A549 treated with AZD9567 at 1 μM for 4 hours (cell line): ENCODE data around the gene FGD3. TPM values are rescaled to one million over a fixed set of nuclear protein-coding genes. Genes with fewer than 3 reads are reported as not detected.

Source experiments
- total RNA-seq: library from RNA; stranded (reverse); fragments of 200-300 nt; extraction: Qiagen RNA extraction; gene quantifications from 5 replicates; pipeline ENCODE4 v1.2.3, GENCODE V29; 2022; ENCODE audit not compliant: insufficient read depth

The FGD3 gene
- total RNA-seq, result 0.10 to 0.20 TPM (median 0.16 TPM) in 4 of 5 replicates, not detected in the other

DNA sequence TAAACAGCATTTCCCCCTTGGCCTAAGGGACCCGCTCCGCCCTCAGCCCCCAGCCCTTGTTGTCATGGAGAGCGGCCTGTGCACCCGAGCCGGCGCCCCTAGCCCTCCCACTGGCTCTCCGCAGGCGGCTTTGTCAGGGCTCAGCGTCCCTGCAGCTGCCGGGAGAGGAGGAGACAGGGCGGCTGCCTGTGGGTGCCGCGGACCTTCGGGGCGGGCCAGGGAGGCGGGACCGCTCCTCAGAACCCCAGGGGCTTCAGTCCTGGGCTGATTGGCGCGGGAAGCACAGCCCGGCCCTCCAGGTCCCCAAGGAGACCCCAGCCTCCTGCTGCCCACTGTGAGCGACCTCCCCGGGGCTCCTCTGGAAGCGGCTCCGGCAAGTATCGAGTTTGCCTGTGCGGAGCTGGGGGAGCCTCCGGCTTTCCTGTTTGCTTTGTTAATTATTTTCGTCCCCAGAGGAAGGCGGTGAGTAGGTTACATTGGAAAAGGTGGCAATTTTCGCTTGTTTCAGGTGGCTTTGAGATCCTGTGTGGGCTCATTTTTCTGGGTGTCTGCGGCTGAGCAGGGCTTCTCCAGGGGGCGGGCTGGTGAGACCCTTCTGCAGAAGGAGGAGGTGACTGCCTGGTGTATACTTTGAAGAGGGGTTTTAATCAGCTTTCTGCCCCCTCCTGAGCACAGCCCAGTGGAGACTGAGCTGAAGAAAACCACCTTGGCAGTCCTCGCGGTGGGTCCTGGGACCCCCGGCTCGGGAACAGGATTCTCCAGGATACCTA lies at the start of gene FGD3:
TSS of gene FGD3 (plus strand) at position 256 of the 770 bp plus-strand sequence. CDS start 28,734 bp downstream, outside the sequence.

DNA sequence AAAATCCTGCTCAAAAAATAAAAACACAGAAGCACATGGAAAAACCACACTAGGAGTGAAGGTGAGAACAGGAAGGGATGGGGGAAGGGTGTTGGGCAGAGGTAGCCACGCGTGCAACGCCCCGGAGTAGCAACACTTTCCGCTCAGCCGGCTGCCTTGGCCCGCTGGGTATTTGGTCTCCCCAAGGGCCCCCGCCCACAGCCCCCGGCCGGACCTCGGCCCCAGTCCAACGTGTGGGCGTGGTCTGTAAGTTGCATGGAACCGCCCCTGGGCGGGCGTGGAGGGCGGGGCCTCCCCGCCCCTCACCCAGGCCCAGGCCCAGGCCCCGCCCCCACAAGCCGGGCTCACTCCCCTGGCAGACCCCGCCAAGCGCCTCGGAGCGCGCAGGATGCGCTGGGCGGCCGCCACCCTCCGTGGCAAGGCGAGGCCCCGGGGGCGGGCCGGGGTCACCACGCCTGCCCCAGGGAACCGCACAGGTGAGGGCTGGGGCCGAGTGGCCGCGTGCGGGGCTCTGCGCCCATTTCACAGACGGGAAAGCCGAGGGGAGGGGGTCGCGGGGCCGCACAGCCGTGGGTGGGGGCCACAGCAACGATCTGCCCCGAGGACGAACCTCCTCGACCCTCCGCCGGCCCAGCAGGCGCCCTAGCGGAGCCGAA lies 111.2 kb downstream of the FGD3 start, which contains the start of gene SUSD3:
TSS of gene SUSD3 (plus strand) at position 347 of the 656 bp plus-strand sequence. CDS start at position 389, 42 bp downstream.

Other genes with a start within 250 kb of the FGD3 start
- 30.8 to 38.1 TPM (median 34.3 TPM) in 5 replicates for gene BICD2, start 182.7 kb upstream of the FGD3 start, total RNA-seq
- gene ZNF484, start 69.5 kb upstream of the FGD3 start, total RNA-seq, result 1.9 to 3.7 TPM (median 2.0 TPM) in 5 replicates
- gene SUSD3, start 111.2 kb downstream of the FGD3 start, total RNA-seq, result 0.54 to 0.96 TPM (median 0.89 TPM) in 4 of 5 replicates, not detected in the other
- 53.9 to 68.3 TPM (median 63.4 TPM) in 5 replicates for gene CARD19, start 148.7 kb downstream of the FGD3 start, total RNA-seq
- 55.3 to 102 TPM (median 77.8 TPM) in 5 replicates for gene NINJ1, start 186.7 kb downstream of the FGD3 start, total RNA-seq
- 5.7 to 8.6 TPM (median 6.4 TPM) in 5 replicates for gene WNK2, start 236.6 kb downstream of the FGD3 start, total RNA-seq